IPS-15b (cell line): ENCODE data around the gene INTS11.

Source experiments
- H3K27me3 ChIP-seq: one replicate; pipeline ENCODE4 v1.6.1; 2013; ENCODE audit warnings: low read length; ENCODE audit not compliant: control insufficient read depth, insufficient read depth
- H3K36me3 ChIP-seq: one replicate; pipeline ENCODE4 v1.6.1; 2013; ENCODE audit warnings: low read length; ENCODE audit not compliant: control insufficient read depth, insufficient read depth
- H3K4me1 ChIP-seq: one replicate; pipeline ENCODE4 v1.6.1; 2013; ENCODE audit warnings: mild to moderate bottlenecking, low read length; ENCODE audit not compliant: control insufficient read depth, insufficient read depth
- H3K4me3 ChIP-seq: one replicate; pipeline ENCODE4 v1.5.1; 2013; ENCODE audit warnings: low read depth, low read length
- H3K9ac ChIP-seq: one replicate; pipeline ENCODE4 v1.6.1; 2013; ENCODE audit warnings: low read depth, mild to moderate bottlenecking, low read length
- H3K9me3 ChIP-seq: one replicate; pipeline ENCODE4 v1.6.1; 2013; ENCODE audit warnings: mild to moderate bottlenecking, low read length; ENCODE audit not compliant: control insufficient read depth, insufficient read depth

Gene INTS11

DNA sequence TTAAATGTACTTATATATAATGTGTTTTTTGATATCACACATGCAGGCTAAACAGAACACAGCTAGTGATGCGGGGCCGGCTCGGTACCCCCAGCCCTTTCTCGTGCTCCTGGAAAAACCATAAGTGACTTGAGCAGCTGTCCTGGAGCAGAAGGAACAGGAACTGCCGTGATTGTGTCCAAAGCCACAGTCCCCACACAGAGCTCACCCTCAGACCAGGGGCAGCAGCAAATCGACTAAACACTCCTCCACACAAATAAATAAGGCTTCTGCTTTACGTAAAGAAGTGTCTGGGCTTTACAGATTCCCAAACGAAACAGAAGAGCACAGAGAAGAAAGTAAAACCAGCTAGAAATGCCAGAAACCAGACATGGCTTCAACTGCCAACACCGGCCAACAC, 60.4 kb downstream of the INTS11 start:
- Histone ChIP-seq H3K4me3 (no peak overlapping the region), H3K9ac (no peak overlapping the region), H3K36me3 (peaks cover 45% of the 10 kb centered on the region), H3K27me3 (no peaks in the 10 kb centered on the region), H3K4me1 (peaks cover under 1% of the 10 kb centered on the region), H3K9me3 (no peaks in the 10 kb centered on the region)

DNA sequence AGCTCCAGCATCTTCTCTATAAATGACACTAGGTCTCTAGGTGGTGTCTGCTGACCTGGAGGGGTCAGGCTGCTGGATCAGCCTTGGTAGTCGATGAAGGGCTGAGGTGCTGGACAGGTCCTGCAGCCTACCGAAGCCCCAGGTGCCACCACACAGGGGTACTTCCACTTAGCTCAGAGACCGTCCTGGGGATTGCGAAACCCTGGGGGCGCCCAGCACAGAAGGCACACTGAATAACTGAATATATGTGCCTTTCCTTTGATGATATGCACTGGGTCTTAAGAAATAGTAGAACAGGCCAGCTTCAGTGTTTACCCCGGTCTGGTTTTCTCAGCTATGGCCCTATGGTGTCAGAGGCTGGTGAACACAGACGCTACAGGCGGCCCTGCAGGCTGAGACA, 61.7 kb downstream of the INTS11 start:
- Histone ChIP-seq H3K9me3 (no peaks in the 10 kb centered on the region), H3K36me3 (peaks cover 44% of the 10 kb centered on the region), H3K4me3 (no peak overlapping the region), H3K4me1 (peaks cover 6% of the 10 kb centered on the region), H3K9ac (no peak overlapping the region), H3K27me3 (no peaks in the 10 kb centered on the region)

DNA sequence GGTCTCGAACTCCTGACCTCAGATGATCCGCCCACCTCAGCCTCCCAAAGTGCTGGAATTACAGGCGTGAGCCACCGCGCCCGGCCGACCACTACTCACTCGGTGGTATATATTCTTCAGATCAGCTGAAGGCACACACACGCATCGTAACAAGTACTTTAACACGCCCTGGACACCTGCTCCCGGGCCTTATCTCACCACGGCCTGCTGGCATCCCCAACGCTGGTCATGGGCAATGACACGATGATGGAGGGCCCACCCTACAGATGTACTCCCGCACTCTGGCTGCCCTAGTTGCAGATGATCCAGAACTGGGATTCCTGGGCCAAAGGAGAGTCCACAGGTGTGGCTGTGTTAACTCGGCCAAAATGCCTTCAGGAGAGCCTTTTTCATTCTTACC, 62.4 kb downstream of the INTS11 start:
- H3K36me3 ChIP-seq = peaks cover 37% of the 10 kb centered on the region
- H3K27me3 ChIP-seq = no peaks in the 10 kb centered on the region
- H3K9ac ChIP-seq = no peak overlapping the region
- H3K4me3 ChIP-seq = no peak overlapping the region
- H3K9me3 ChIP-seq = no peaks in the 10 kb centered on the region
- peaks cover 6% of the 10 kb centered on the region for H3K4me1 ChIP-seq
